ENCODE measurements around the gene BMP15.

The BMP15 gene

GRCh38 chrX:50881028-50881427, 29.5 kb upstream of the BMP15 start:
- DNase-seq (ENCODE audit: low read depth), result no peak

GRCh38 chrX:50888884-50889283, 21.7 kb upstream of the BMP15 start:
- no peak for DNase-seq (ENCODE audit: low read depth)
- TF ChIP-seq CTCF (IDR thresholded peaks at IDR 0.05; ENCODE audit: low read depth, low read length, missing control alignments), result no peak
- no peak overlapping the region for H3K4me3 ChIP-seq (ENCODE audit: low read depth, low read length)

More at GRCh38 chrX:50881028-50881427, 29.5 kb upstream of the BMP15 start:
- no peak overlapping the region for H3K4me3 ChIP-seq (ENCODE audit: low read depth, low read length)
- TF ChIP-seq CTCF (IDR thresholded peaks at IDR 0.05; ENCODE audit: low read depth, low read length, missing control alignments), result no peak

GRCh38 chrX:50889582-50889981, 21.0 kb upstream of the BMP15 start:
- no peak for DNase-seq (ENCODE audit: low read depth)
- TF ChIP-seq CTCF (IDR thresholded peaks at IDR 0.05; ENCODE audit: low read depth, low read length, missing control alignments), result peak; percentile 2

GRCh38 chrX:50893047-50893446, 17.5 kb upstream of the BMP15 start:
- no peak for TF ChIP-seq CTCF (IDR thresholded peaks at IDR 0.05; ENCODE audit: low read depth, low read length, missing control alignments)
- H3K4me3 ChIP-seq (ENCODE audit: low read depth, low read length), result no peak overlapping the region

More at GRCh38 chrX:50889582-50889981, 21.0 kb upstream of the BMP15 start:
- H3K4me3 ChIP-seq (ENCODE audit: low read depth, low read length), result no peak overlapping the region

GRCh38 chrX:50893466-50893865, 17.1 kb upstream of the BMP15 start:
- no peak for DNase-seq (ENCODE audit: low read depth)
- no peak overlapping the region for H3K4me3 ChIP-seq (ENCODE audit: low read depth, low read length)
- no peak for TF ChIP-seq CTCF (IDR thresholded peaks at IDR 0.05; ENCODE audit: low read depth, low read length, missing control alignments)

More at GRCh38 chrX:50893047-50893446, 17.5 kb upstream of the BMP15 start:
- DNase-seq (ENCODE audit: low read depth), result no peak

GRCh38 chrX:50905334-50905733, 5.2 kb upstream of the BMP15 start:
- no peak for DNase-seq (ENCODE audit: low read depth)
- peak; percentile 40 for TF ChIP-seq CTCF (IDR thresholded peaks at IDR 0.05; ENCODE audit: low read depth, low read length, missing control alignments)
- no peak overlapping the region for H3K4me3 ChIP-seq (ENCODE audit: low read depth, low read length)

GRCh38 chrX:50913520-50913919, 3.0 kb downstream of the BMP15 start:
- H3K4me3 ChIP-seq (ENCODE audit: low read depth, low read length), result no peak overlapping the region
- TF ChIP-seq CTCF (IDR thresholded peaks at IDR 0.05; ENCODE audit: low read depth, low read length, missing control alignments), result no peak
- no peak for DNase-seq (ENCODE audit: low read depth)
